Measurements from ENCODE around the gene STK11.

STK11 gene

GRCh38 chr19:1168572-1169410 lies 36.8 kb upstream of the STK11 start:
- Histone ChIP-seq H3K36me3 (peaks cover 0 to 23% (median 8%) of the 10 kb centered on the region in 3 donors), H3K27me3 (no peaks in the 10 kb centered on the region), H3K9me3 (no peaks in the 10 kb centered on the region), H3K4me1 (peaks cover 0 to 77% (median 17%) of the 10 kb centered on the region in 4 donors), H3K27ac (no peak overlapping the region), H3K4me3 (no peak overlapping the region)
- intact Hi-C loops (cut with DNase I; ENCODE audit: low total_unique reads), result no loop called here
- no peak for TF ChIP-seq CTCF (IDR thresholded peaks at IDR 0.05)
- no peak for DNase-seq

- no peak for TF ChIP-seq CTCF (IDR thresholded peaks at IDR 0.05)
- no peaks in the 10 kb centered on the region for H3K9me3 ChIP-seq
- intact Hi-C loops (cut with DNase I; ENCODE audit: low total_unique reads), result no loop called here
- H3K27ac ChIP-seq, result no peak overlapping the region
- H3K36me3 ChIP-seq, result peaks cover 0 to 23% (median 8%) of the 10 kb centered on the region in 3 donors
- H3K4me1 ChIP-seq, result peaks cover 0 to 74% (median 18%) of the 10 kb centered on the region in 4 donors
- no peaks in the 10 kb centered on the region for H3K27me3 ChIP-seq
- no peak for DNase-seq
- no peak overlapping the region for H3K4me3 ChIP-seq
Observed at GRCh38 chr19:1169411-1169791, 36.2 kb upstream of the STK11 start.

GRCh38 chr19:1169921-1170885 lies 35.4 kb upstream of the STK11 start:
- no peak for DNase-seq
- H3K4me1 ChIP-seq, result peaks cover 0 to 73% (median 19%) of the 10 kb centered on the region in 4 donors
- intact Hi-C loops (cut with DNase I; ENCODE audit: low total_unique reads), result loop anchor here (10.0 kb wide), 1 partner anchor 155 kb away; no protein-coding TSS in a partner anchor
- H3K27ac ChIP-seq, result no peak overlapping the region
- H3K9me3 ChIP-seq, result no peaks in the 10 kb centered on the region
- no peaks in the 10 kb centered on the region for H3K27me3 ChIP-seq
- no peak overlapping the region for H3K4me3 ChIP-seq
- peaks cover 0 to 23% (median 8%) of the 10 kb centered on the region in 3 donors for H3K36me3 ChIP-seq
- no peak for TF ChIP-seq CTCF (IDR thresholded peaks at IDR 0.05)

- Histone ChIP-seq H3K9me3 (no peaks in the 10 kb centered on the region), H3K4me1 (peaks cover 0 to 71% (median 19%) of the 10 kb centered on the region in 4 donors), H3K36me3 (peaks cover 0 to 22% (median 8%) of the 10 kb centered on the region in 3 donors), H3K4me3 (peak overlapping the region in 1 of 2 donors; percentile 79), H3K27me3 (no peaks in the 10 kb centered on the region), H3K27ac (peak overlapping the region in 1 of 2 donors; percentile 92)
- TF ChIP-seq CTCF (IDR thresholded peaks at IDR 0.05), result no peak
- no peak for DNase-seq
- intact Hi-C loops (cut with DNase I; ENCODE audit: low total_unique reads), result loop anchor here (10.0 kb wide), 1 partner anchor 156 kb away; no protein-coding TSS in a partner anchor
Observed at GRCh38 chr19:1170938-1171754, 34.4 kb upstream of the STK11 start.
